DOHH2 (cell line): ENCODE data around the gene STK33.

Source experiments
- H3F3A ChIP-seq: fragments of 200-600 bp; sonication (generic), shearing (Covaris generic); 2 replicates; pipeline ENCODE4 v1.6.0; 2016; ENCODE audit warnings: antibody characterized with exemption, mild to moderate bottlenecking; ENCODE audit not compliant: control insufficient read depth, insufficient read depth
- H3K27ac ChIP-seq: fragments of 200-600 bp; sonication (generic); 2 replicates; pipeline ENCODE4 v1.5.1; 2014; ENCODE audit warnings: low read depth, mild to moderate bottlenecking, low read length, moderate library complexity
- H3K27me3 ChIP-seq: fragments of 200-600 bp; sonication (generic); 2 replicates; pipeline ENCODE4 v1.6.1; 2014; ENCODE audit warnings: mild to moderate bottlenecking, low read length, mixed read lengths; ENCODE audit not compliant: control insufficient read depth
- H3K36me3 ChIP-seq: fragments of 200-600 bp; sonication (generic); 2 replicates; pipeline ENCODE4 v1.6.1; 2014; ENCODE audit warnings: mild to moderate bottlenecking, low read length, moderate library complexity, mixed read lengths; ENCODE audit not compliant: control insufficient read depth
- H3K4me1 ChIP-seq: fragments of 200-600 bp; sonication (generic); 2 replicates; pipeline ENCODE4 v1.6.1; 2014; ENCODE audit warnings: mild to moderate bottlenecking, low read length, mixed read lengths; ENCODE audit not compliant: control insufficient read depth
- H3K4me2 ChIP-seq: fragments of 200-600 bp; sonication (generic); 2 replicates; pipeline ENCODE4 v1.6.0; 2014; ENCODE audit warnings: mild to moderate bottlenecking, low read length, moderate library complexity
- H3K4me3 ChIP-seq: fragments of 200-600 bp; sonication (generic); 2 replicates; pipeline ENCODE4 v1.5.1; 2014; ENCODE audit warnings: mild to moderate bottlenecking, low read length, mixed read lengths
- H3K79me2 ChIP-seq: fragments of 200-600 bp; sonication (generic); 2 replicates; pipeline ENCODE4 v1.6.1; 2014; ENCODE audit warnings: mild to moderate bottlenecking, low read length, mixed read lengths; ENCODE audit not compliant: control insufficient read depth
- H3K9me2 ChIP-seq: fragments of 200-600 bp; sonication (generic); replicated peaks from 2 replicates; pipeline ENCODE4 v1.6.1; 2014; ENCODE audit warnings: mild to moderate bottlenecking, low read length, mixed read lengths; ENCODE audit not compliant: control insufficient read depth
- H3K9me3 ChIP-seq: fragments of 200-600 bp; sonication (generic); 2 replicates; pipeline ENCODE4 v1.6.1; 2014; ENCODE audit warnings: antibody characterized with exemption, low read length, mixed read lengths; ENCODE audit not compliant: control insufficient read depth, insufficient read depth
- H4K20me1 ChIP-seq: fragments of 200-600 bp; sonication (generic); 2 replicates; pipeline ENCODE4 v1.6.0; 2014; ENCODE audit warnings: low read depth, mild to moderate bottlenecking, antibody characterized with exemption, low read length, moderate library complexity; ENCODE audit not compliant: control insufficient read depth, insufficient read depth
- EZH2phosphoT487 ChIP-seq: fragments of 200-600 bp; sonication (generic); IDR thresholded peaks from 2 replicates; pipeline ENCODE4 v1.6.1; 2017; ENCODE audit warnings: borderline replicate concordance, mild to moderate bottlenecking, antibody characterized with exemption, low read length, moderate library complexity, mixed read lengths
- TF ChIP-seq, protein P1 (sequence below): fragments of 200-600 bp; sonication (generic); IDR thresholded peaks from one replicate; pipeline ENCODE4 v1.5.1; 2014; ENCODE audit warnings: antibody characterized with exemption, mild to moderate bottlenecking, low read depth, low read length; ENCODE audit not compliant: poor library complexity, severe bottlenecking

Gene STK33

DNA sequence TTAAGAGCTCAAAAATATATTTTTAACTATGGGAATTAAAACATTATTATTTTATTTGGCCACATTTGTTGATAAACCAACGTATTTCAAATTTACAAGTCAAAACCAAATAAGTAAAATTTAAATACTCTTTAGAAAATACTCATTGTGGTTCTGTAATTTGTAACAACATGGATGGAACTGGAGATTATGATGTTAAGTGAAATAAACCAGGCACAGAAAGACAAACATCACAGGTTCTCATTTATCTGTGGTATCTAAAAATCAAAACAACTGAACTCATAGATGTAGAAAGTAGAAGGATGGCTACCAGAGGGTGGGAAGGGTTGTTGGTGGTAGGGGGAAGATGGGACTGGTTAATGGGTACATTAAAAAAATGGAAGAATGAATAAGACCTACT lies 50.8 kb downstream of the STK33 start:
- Histone ChIP-seq H3K9me2 (no peaks in the 10 kb centered on the region), H3K4me3 (no peak overlapping the region), H3K79me2 (no peaks in the 10 kb centered on the region), H3K36me3 (no peaks in the 10 kb centered on the region), H3K27me3 (no peaks in the 10 kb centered on the region), H3K4me1 (no peaks in the 10 kb centered on the region), H3K27ac (no peak overlapping the region), H4K20me1 (no peaks in the 10 kb centered on the region), H3K9me3 (peaks cover 1% of the 10 kb centered on the region; the same call in 1 of the 2 replicates), H3F3A (no peaks in the 10 kb centered on the region), H3K4me2 (no peak overlapping the region)
- TF ChIP-seq, protein P1, sequence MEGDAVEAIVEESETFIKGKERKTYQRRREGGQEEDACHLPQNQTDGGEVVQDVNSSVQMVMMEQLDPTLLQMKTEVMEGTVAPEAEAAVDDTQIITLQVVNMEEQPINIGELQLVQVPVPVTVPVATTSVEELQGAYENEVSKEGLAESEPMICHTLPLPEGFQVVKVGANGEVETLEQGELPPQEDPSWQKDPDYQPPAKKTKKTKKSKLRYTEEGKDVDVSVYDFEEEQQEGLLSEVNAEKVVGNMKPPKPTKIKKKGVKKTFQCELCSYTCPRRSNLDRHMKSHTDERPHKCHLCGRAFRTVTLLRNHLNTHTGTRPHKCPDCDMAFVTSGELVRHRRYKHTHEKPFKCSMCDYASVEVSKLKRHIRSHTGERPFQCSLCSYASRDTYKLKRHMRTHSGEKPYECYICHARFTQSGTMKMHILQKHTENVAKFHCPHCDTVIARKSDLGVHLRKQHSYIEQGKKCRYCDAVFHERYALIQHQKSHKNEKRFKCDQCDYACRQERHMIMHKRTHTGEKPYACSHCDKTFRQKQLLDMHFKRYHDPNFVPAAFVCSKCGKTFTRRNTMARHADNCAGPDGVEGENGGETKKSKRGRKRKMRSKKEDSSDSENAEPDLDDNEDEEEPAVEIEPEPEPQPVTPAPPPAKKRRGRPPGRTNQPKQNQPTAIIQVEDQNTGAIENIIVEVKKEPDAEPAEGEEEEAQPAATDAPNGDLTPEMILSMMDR: no peak
- no peak for TF ChIP-seq EZH2phosphoT487

DNA sequence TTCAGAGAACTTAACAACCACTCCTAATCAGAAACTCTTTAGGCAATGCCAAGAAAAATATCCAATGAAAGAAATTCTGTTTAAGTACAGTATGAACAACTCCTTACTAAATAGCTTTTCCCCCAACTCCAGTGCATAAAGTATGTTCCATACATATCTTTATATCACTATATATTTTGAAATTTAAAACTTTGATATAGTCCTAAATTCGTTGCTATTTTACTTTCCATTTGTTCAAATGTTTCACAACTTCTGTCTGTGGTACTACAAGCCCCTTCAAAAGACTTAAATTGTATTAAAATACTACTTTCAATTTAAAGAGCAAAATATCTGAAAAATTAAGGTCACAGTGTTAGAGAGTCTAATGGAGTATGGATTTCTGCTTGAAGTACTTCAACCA lies 52.6 kb downstream of the STK33 start:
- H3K36me3 ChIP-seq: no peaks in the 10 kb centered on the region
- no peak overlapping the region for H3K4me3 ChIP-seq
- H3K9me2 ChIP-seq: no peaks in the 10 kb centered on the region
- no peaks in the 10 kb centered on the region for H3K27me3 ChIP-seq
- no peaks in the 10 kb centered on the region for H3K79me2 ChIP-seq
- no peak overlapping the region for H3K4me2 ChIP-seq
- H3K9me3 ChIP-seq: no peaks in the 10 kb centered on the region
- H4K20me1 ChIP-seq: no peaks in the 10 kb centered on the region
- no peak for TF ChIP-seq EZH2phosphoT487
- TF ChIP-seq, protein P1: no peak
- H3K4me1 ChIP-seq: no peaks in the 10 kb centered on the region
- no peak overlapping the region for H3K27ac ChIP-seq
- H3F3A ChIP-seq: no peaks in the 10 kb centered on the region

DNA sequence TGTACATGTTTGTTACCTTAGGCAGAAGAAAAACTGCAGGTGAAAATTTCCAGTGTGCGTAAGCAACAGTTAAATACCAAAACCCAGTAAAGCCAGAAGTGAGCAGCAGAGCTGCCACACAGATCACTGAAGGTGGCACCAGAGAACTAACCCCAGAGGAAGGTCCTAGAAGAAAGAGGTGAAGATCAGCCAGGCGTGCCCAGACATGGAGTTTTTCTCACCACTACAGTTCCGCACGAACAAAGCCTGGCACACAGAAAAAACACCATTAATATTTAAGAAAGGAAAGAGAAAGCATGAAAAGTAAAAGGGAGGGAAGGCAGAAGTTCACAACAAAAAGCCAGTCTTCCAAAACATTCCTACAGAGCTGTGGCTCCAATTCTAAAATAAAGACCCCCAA lies 60.7 kb downstream of the STK33 start:
- Histone ChIP-seq H3K79me2 (no peaks in the 10 kb centered on the region), H3K27ac (no peak overlapping the region), H3K4me2 (no peak overlapping the region), H4K20me1 (no peaks in the 10 kb centered on the region), H3K36me3 (no peaks in the 10 kb centered on the region), H3F3A (no peaks in the 10 kb centered on the region), H3K4me3 (no peak overlapping the region), H3K27me3 (no peaks in the 10 kb centered on the region), H3K9me3 (no peaks in the 10 kb centered on the region), H3K9me2 (no peaks in the 10 kb centered on the region), H3K4me1 (peaks cover 18% of the 10 kb centered on the region)
- TF ChIP-seq, protein P1: no peak

DNA sequence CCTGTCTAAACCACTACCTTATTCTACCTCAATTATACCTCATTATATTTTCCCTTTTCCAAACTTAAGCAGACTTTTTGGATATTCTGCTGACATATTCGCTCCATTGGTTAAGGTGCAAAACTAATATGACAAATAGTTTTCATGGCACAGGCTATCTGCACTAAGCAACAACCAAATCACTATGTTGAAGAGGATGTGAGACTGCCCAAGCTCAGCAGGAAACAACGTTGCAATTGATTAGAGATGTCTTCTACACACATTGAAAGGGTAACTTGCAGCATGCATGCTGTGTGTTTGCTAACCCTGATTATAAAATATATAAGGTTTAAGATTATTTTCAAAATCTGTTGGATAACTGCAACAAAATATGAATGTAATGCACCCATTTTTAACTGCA lies 61.6 kb downstream of the STK33 start:
- Histone ChIP-seq H4K20me1 (no peaks in the 10 kb centered on the region), H3K36me3 (no peaks in the 10 kb centered on the region), H3K4me2 (no peak overlapping the region), H3K4me1 (peaks cover 18% of the 10 kb centered on the region), H3K4me3 (no peak overlapping the region), H3K27me3 (no peaks in the 10 kb centered on the region), H3K9me3 (no peaks in the 10 kb centered on the region), H3K27ac (no peak overlapping the region), H3K79me2 (no peaks in the 10 kb centered on the region), H3F3A (no peaks in the 10 kb centered on the region), H3K9me2 (no peaks in the 10 kb centered on the region)
- TF ChIP-seq, protein P1: no peak
- no peak for TF ChIP-seq EZH2phosphoT487
